Adipocyte (in vitro differentiated cells): ENCODE measurements around the gene C2orf68.
"Not testable (repeated sequence)": the region's sequence is repeated elsewhere in the genome, so short reads cannot be mapped to it uniquely, and the experiment has no call there.

ENCODE experiments used
- DNase-seq: peaks from one replicate; pipeline ENCODE4 v3.0.0-alpha.2; 2015; ENCODE audit warnings: low read depth
- H3K27me3 ChIP-seq: replicated peaks from 2 replicates; pipeline ENCODE4 v1.7.0; 2013; ENCODE audit warnings: mild to moderate bottlenecking, low read length, moderate library complexity; ENCODE audit not compliant: control insufficient read depth, insufficient read depth
- H3K36me3 ChIP-seq: 2 replicates; pipeline ENCODE4 v1.7.0; 2013; ENCODE audit warnings: low read length, mild to moderate bottlenecking, moderate library complexity; ENCODE audit not compliant: control insufficient read depth, insufficient read depth, severe bottlenecking
- H3K4me1 ChIP-seq: 2 replicates; pipeline ENCODE4 v1.7.0; 2013; ENCODE audit warnings: mild to moderate bottlenecking, low read length, moderate library complexity; ENCODE audit not compliant: control insufficient read depth, insufficient read depth
- H3K4me3 ChIP-seq: 2 replicates; pipeline ENCODE4 v1.7.0; 2013; ENCODE audit warnings: mild to moderate bottlenecking, low read length, moderate library complexity
- H3K9ac ChIP-seq: 2 replicates; pipeline ENCODE4 v1.7.0; 2013; ENCODE audit warnings: mild to moderate bottlenecking, low read length, moderate library complexity
- H3K9me3 ChIP-seq: 2 replicates; pipeline ENCODE4 v1.7.0; 2013; ENCODE audit warnings: mild to moderate bottlenecking, low read length, moderate library complexity; ENCODE audit not compliant: control insufficient read depth

C2orf68 gene, protein sequence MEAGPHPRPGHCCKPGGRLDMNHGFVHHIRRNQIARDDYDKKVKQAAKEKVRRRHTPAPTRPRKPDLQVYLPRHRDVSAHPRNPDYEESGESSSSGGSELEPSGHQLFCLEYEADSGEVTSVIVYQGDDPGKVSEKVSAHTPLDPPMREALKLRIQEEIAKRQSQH

DNA sequence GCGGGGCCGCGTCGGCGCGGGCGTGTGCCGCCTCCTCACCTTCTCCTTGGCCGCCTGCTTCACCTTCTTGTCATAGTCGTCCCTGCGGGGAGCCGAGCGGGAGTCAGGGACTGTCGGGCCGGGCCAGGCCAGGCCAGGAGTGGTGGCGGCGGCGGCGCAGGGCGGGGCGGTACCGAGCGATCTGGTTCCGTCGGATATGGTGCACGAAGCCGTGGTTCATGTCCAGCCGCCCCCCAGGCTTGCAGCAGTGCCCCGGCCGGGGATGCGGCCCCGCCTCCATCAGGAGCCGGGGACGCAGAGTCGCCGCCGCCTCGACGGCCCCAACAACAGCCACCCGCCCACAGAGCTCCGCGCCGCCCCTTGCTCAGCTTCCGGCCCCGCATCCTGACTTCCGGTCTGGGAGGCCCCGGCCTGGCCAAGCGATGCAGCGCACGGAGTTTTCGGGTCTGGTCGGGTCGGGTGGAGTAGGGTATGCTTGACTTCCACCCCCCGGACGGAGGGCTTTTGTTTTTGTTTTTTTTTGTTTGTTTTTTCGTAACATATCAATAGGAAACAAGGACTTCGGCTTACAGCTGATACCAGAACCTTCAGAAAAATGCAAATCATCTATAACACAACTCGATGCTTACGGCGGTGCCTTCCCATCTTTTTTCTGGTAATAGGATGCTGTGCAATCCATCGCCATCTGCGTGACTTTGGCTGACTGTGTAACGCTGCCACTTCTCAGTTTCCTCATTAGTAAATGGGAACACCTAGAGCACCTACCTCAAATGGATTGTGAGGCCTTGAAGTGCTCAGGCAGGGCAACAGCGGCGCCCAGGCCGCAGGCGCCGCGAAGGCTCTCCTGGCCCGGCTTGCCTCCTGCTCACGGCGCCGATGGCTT lies at the start of gene C2orf68:
Gene C2orf68 (minus strand): TSS at position 362 of the 883 bp plus-strand sequence. CDS start 82 bp downstream, at position 280.
- H3K4me1 ChIP-seq = peaks cover 10% of the 10 kb centered on the region
- H3K9me3 ChIP-seq = no peaks in the 10 kb centered on the region
- DNase-seq = peak; percentile 96
- H3K9ac ChIP-seq = peak within 1 kb of the TSS; percentile 92
- peak within 1 kb of the TSS; percentile 93 for H3K4me3 ChIP-seq
- H3K36me3 ChIP-seq = peaks cover 15% of the 10 kb centered on the region
- no peaks in the 10 kb centered on the region for H3K27me3 ChIP-seq

DNA sequence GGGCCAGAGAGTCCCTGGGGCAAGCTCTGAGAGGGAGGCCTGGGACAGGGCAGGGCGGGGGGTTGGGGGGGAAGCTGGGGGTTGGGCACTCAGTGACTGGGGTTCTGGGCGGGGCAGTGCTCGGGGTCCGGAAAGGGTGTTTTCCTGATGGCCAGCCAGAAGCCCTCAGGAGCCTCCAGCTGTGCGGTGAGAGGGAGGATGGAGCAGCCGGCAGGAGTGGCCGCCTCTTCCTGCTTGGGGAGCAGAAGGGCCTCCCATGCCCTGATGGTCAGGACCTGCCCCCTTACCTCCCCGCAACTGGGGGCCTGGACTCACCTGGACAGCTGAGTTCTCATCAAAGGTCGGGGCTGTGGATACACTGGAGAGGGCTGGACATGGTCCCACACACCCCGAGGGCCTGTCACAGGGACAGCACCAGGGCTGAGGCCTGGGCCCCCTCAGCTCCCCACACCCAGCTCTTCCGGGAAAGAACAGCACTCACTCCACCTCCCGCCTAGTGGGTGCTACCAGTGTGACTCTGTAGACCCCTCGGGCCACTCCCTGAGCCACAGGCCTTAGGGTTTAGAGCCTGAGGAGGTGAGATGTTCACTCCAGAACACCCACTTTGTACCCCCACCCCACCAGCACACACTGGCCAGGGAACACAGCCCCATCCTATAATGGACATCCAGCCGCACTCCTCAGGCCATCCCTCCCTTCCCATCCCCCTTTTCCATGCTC lies 49.4 kb upstream of the C2orf68 start:
- DNase-seq = no peak
- no peak overlapping the region for H3K9ac ChIP-seq
- no peaks in the 10 kb centered on the region for H3K27me3 ChIP-seq
- H3K4me3 ChIP-seq = no peak overlapping the region
- H3K9me3 ChIP-seq = no peaks in the 10 kb centered on the region
- peaks cover 15% of the 10 kb centered on the region for H3K4me1 ChIP-seq
- H3K36me3 ChIP-seq = peaks cover 9% of the 10 kb centered on the region

DNA sequence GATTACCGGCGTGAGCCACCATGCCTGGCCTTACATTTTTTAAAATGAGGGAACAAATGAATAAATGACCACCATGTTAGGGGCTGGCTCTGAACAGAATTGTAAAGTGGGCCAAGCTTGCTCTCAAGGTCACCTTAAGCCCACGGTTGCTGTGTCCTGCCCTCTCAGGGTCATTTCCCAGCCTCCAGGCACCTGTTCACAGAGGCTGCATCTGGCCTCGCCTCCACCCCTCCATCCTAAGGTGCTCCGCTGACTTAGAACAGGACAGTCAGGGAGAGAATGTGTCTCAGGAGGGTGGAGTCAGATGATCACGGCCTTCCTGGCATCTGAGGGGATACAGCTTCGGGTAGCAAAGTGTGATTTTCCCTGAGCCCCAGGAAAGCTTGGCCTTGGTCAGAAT lies 48.9 kb upstream of the C2orf68 start:
- Histone ChIP-seq H3K27me3 (no peaks in the 10 kb centered on the region), H3K9me3 (no peaks in the 10 kb centered on the region), H3K4me1 (peaks cover 21% of the 10 kb centered on the region), H3K4me3 (no peak overlapping the region), H3K36me3 (peaks cover 9% of the 10 kb centered on the region), H3K9ac (no peak overlapping the region)
- DNase-seq = no peak

DNA sequence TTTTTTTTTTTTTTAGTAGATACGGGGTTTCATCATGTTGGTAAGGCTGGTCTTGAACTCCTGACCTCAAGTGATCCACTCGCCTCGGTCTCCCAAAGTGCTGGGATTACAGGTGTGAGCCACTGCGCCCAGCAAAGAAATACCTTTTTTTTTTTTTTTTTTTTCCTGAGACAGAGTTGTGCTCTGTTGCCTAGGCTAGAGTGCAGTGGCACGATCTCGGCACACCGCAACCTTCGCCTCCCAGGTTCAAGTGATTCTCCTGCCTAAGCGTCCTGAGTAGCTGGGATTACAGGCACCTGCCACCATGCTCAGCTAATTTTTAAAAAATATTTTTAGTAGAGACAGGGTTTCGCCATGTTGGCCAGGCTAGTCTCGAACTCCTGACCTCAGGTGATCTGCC lies 48.4 kb upstream of the C2orf68 start:
- H3K36me3 ChIP-seq, H3K27me3 ChIP-seq, H3K4me3 ChIP-seq, DNase-seq, H3K9me3 ChIP-seq, H3K9ac ChIP-seq: not testable (repeated sequence)
- peaks cover 25% of the 10 kb centered on the region for H3K4me1 ChIP-seq

DNA sequence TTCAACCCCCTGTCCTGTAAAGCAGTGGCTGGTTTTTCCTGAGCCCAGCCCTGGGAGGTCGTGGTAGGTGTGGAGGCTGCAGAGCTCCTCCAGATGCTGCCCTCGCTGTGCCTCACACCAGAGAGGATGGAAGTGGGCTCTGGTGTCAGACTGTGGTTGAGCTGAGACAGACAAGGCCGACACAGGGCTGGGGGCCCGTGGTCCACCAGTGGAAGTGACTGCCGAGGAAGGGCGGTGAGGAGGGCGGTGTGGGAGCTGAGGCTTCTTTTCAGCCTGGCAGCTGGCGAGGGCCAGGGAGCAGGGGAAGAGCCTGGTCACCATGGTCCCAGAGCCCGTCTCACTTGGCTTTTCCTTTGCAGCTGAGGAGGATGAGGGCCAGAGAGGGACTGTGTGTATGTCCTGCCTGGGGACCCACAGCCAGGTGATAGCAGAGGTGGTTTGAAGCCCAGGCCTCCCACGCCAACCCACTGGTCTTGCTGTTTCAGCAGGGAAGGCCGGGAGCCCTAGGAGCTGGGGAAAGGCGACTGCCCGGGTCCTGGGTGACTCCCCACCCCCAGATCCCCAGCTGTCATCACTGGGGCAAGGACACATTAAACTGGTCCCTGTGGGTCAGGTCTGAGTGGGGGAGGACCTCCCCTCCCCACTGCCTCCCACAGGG lies 47.6 kb upstream of the C2orf68 start:
- Histone ChIP-seq H3K9ac (no peak overlapping the region), H3K27me3 (no peaks in the 10 kb centered on the region), H3K4me1 (peaks cover 25% of the 10 kb centered on the region), H3K4me3 (no peak overlapping the region), H3K9me3 (no peaks in the 10 kb centered on the region), H3K36me3 (peaks cover 9% of the 10 kb centered on the region)
- DNase-seq = no peak

DNA sequence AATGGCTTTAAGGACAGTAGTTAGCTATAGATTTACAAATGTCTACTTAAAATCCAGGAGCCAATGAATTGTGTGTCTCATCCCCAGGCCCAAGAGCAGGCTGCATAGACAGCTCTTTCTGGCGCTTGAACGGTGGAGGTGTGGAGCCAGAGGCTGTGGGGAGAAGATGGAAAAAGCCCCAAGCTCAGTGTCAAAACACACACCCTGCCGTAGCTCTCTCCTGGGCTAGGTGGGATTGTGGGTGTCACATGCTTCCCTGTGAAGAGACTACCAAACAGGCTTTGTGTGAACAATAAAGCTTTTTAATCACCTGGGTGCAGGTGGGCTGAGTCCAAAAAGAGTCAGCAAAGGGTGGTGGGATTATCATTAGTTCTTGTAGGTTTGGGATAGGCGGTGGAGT lies 45.5 kb upstream of the C2orf68 start:
- DNase-seq, H3K4me3 ChIP-seq, H3K9ac ChIP-seq, H3K27me3 ChIP-seq, H3K9me3 ChIP-seq: not testable (repeated sequence)
- peaks cover 17% of the 10 kb centered on the region for H3K36me3 ChIP-seq
- peaks cover 27% of the 10 kb centered on the region for H3K4me1 ChIP-seq

DNA sequence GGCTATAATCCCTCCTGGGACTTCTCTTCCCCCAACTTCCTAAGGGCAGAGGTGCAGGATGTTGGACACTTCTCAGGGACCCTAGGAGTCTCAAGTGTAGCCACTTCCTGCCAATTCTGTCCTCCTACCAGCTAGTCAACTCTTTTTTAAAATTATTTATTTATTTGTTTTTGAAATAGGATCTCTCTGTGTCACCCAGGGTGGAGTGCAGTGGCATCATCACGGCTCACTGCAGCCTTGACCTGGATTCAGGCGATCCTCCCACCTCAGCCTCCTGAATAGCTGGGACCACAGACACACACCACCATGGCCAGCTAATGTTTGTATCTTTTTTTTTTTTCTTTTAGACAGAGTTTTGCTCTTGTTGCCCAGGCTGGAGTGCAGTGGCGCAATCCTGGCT lies 44.6 kb upstream of the C2orf68 start:
- Histone ChIP-seq H3K4me3 (no peak overlapping the region), H3K9me3 (no peaks in the 10 kb centered on the region), H3K36me3 (peaks cover 23% of the 10 kb centered on the region), H3K4me1 (peaks cover 31% of the 10 kb centered on the region), H3K9ac (peak overlapping the region; percentile 3), H3K27me3 (no peaks in the 10 kb centered on the region)
- DNase-seq = peak; percentile 14

DNA sequence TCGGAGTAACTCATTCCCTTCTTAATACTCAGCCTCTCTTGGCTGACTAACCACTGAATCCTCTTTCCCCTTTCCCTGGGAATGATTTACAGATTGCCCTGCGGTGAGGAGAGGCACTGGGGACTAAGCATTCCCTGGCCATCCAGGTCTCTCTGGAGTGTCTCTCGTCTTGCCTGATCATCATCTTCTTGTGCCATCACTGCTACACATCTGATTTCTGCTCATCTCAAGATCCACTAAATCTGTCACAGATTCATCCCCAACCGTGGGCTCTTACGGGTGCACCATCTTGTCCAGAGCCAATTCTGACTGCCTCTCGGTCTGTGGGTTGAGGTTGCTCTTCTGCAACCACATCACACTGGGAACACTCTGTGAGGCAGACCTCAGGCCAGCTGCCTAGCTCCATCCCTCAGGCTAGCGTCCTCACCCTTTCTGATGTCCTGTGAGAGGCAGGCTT lies 44.1 kb upstream of the C2orf68 start:
- peak overlapping the region; percentile 3 for H3K9ac ChIP-seq
- peaks cover 31% of the 10 kb centered on the region for H3K4me1 ChIP-seq
- H3K9me3 ChIP-seq = no peaks in the 10 kb centered on the region
- H3K4me3 ChIP-seq = no peak overlapping the region
- DNase-seq = peak; percentile 58
- no peaks in the 10 kb centered on the region for H3K27me3 ChIP-seq
- H3K36me3 ChIP-seq = peaks cover 28% of the 10 kb centered on the region

DNA sequence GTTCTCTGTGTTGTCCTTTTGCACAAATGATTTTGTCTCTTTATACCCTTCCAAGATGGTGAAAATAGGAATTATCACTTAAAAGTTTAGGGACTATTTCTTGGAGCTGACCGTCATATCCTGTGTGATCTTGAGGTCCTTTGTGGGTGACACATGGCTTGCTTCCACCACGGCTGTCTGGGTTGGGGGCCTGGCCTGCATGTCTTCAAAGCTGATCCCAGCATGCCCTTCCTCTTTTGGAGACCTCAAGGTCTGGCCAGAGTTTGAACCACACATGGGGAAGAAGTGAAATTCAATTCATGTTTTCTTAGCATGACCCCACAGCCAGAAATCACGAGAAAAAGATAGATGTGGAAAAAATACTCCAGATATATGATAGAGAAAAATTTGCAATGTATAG lies 42.1 kb upstream of the C2orf68 start:
- H3K9ac ChIP-seq = no peak overlapping the region
- DNase-seq = no peak
- H3K27me3 ChIP-seq = no peaks in the 10 kb centered on the region
- H3K9me3 ChIP-seq = no peaks in the 10 kb centered on the region
- H3K4me1 ChIP-seq = peaks cover 44% of the 10 kb centered on the region
- H3K4me3 ChIP-seq = no peak overlapping the region
- H3K36me3 ChIP-seq = peaks cover 45% of the 10 kb centered on the region

DNA sequence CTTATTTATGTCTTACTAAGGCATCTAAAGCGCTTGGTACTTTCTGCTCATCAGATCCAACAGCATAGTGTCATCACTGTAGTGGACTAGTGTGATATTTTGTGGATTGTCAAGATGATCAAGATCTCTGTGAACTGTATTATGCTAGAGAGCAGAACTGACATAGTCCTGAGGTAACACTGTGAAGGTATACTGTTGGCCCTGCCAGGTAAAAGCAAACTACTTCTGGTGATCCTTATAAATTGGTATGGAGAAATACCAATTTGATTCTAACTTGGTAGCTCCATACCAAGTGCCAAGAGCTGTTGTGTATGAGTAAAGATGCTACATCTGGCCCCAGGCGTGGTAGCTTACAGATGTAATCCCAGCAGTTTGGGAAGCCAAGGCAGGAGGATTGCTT lies 40.2 kb upstream of the C2orf68 start:
- Histone ChIP-seq H3K4me1 (peaks cover 47% of the 10 kb centered on the region), H3K4me3 (no peak overlapping the region), H3K36me3 (peaks cover 55% of the 10 kb centered on the region), H3K9ac (no peak overlapping the region), H3K9me3 (no peaks in the 10 kb centered on the region), H3K27me3 (no peaks in the 10 kb centered on the region)
- DNase-seq = no peak

DNA sequence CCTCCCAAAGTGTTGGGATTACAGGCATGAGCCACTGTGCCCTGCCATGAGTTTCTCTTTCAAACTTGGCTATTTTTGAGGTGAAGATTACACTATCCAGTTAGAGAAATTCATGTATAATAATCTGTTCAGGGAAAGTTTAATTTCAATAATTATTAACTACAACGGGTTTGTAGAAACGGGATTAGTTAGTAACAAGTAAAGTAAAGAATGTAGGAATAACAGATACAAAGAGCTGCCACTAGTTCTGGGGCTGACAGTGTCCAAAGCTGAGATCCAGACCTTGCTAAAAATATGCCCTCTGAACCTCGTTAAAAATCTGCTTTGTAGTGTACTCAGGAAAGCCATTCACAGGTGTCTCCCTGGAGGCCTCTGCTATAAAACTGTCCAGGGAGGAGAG lies 39.2 kb upstream of the C2orf68 start:
- peaks cover 64% of the 10 kb centered on the region for H3K36me3 ChIP-seq
- no peaks in the 10 kb centered on the region for H3K9me3 ChIP-seq
- H3K4me3 ChIP-seq = no peak overlapping the region
- no peak overlapping the region for H3K9ac ChIP-seq
- DNase-seq = no peak
- H3K27me3 ChIP-seq = no peaks in the 10 kb centered on the region
- H3K4me1 ChIP-seq = peaks cover 40% of the 10 kb centered on the region
